Progenitor cell of endocrine pancreas (in vitro differentiated cells): ENCODE measurements around the gene KRTAP10-12. TPM values are rescaled to one million over a fixed set of nuclear protein-coding genes. Genes with fewer than 3 reads are reported as not detected.

ENCODE experiments used
- DNase-seq: peaks from one replicate; pipeline ENCODE4 v3.0.0; 2021; ENCODE audit warnings: low spot score; ENCODE audit not compliant: unreplicated experiment
- H3K27ac Mint-ChIP-seq: 2 replicates; pipeline ENCODE4 v1.8.0; 2021; ENCODE audit warnings: mild to moderate bottlenecking, moderate library complexity, mixed read lengths
- H3K27me3 Mint-ChIP-seq: 2 replicates; pipeline ENCODE4 v1.8.0; 2021; ENCODE audit warnings: mixed read lengths
- H3K36me3 Mint-ChIP-seq: 2 replicates; pipeline ENCODE4 v1.8.0; 2022; ENCODE audit warnings: mixed read lengths; ENCODE audit not compliant: insufficient read depth
- H3K4me1 Mint-ChIP-seq: 2 replicates; pipeline ENCODE4 v1.8.0; 2021; ENCODE audit warnings: low read depth, mixed read lengths
- H3K4me3 Mint-ChIP-seq: 2 replicates; pipeline ENCODE4 v1.8.0; 2021; ENCODE audit warnings: low read depth, mild to moderate bottlenecking, moderate library complexity, mixed read lengths
- H3K9me3 Mint-ChIP-seq: 2 replicates; pipeline ENCODE4 v1.8.0; 2021; ENCODE audit warnings: low read depth, mixed read lengths
- CTCF ChIP-seq: fragments of 200-600 bp; sonication (generic); IDR thresholded peaks from one replicate; pipeline ENCODE4 v1.5.0; 2021; ENCODE audit warnings: antibody characterized with exemption, mild to moderate bottlenecking; ENCODE audit not compliant: unreplicated experiment
- total RNA-seq: library from RNA; stranded (reverse); gene quantifications from 2 replicates; pipeline ENCODE4 v1.2.1, GENCODE V29; 2021

Gene KRTAP10-12
- total RNA-seq, 1 donor from 2014 or later: not detected

- no peak for TF ChIP-seq CTCF
- Mint-ChIP-seq H3K4me1 (peaks cover 6% of the 10 kb centered on the region), H3K9me3 (no peaks in the 10 kb centered on the region), H3K27ac (no peak overlapping the region), H3K27me3 (peaks cover 59% of the 10 kb centered on the region), H3K4me3 (no peak overlapping the region), H3K36me3 (no peaks in the 10 kb centered on the region)
- DNase-seq: no peak
Observed at GRCh38 chr21:44718093-44718492, 21.1 kb downstream of the KRTAP10-12 start.

- no peaks in the 10 kb centered on the region for H3K9me3 Mint-ChIP-seq
- no peak overlapping the region for H3K4me3 Mint-ChIP-seq
- H3K27me3 Mint-ChIP-seq: peaks cover 57% of the 10 kb centered on the region
- DNase-seq: no peak
- H3K4me1 Mint-ChIP-seq: peaks cover 7% of the 10 kb centered on the region
- no peak for TF ChIP-seq CTCF
- H3K27ac Mint-ChIP-seq: no peak overlapping the region
- no peaks in the 10 kb centered on the region for H3K36me3 Mint-ChIP-seq
Observed at GRCh38 chr21:44718571-44718970, 21.6 kb downstream of the KRTAP10-12 start.

- Mint-ChIP-seq H3K4me3 (no peak overlapping the region), H3K27me3 (peaks cover 49% of the 10 kb centered on the region), H3K9me3 (no peaks in the 10 kb centered on the region), H3K27ac (no peak overlapping the region), H3K4me1 (peaks cover 7% of the 10 kb centered on the region), H3K36me3 (no peaks in the 10 kb centered on the region)
- no peak for TF ChIP-seq CTCF
- no peak for DNase-seq
Observed at GRCh38 chr21:44720170-44720569, 23.2 kb downstream of the KRTAP10-12 start.

- peak overlapping the region; percentile 5 for H3K27ac Mint-ChIP-seq
- H3K4me3 Mint-ChIP-seq: peak overlapping the region; percentile 40
- DNase-seq: no peak
- H3K9me3 Mint-ChIP-seq: no peaks in the 10 kb centered on the region
- H3K4me1 Mint-ChIP-seq: peaks cover 7% of the 10 kb centered on the region
- no peak for TF ChIP-seq CTCF
- H3K36me3 Mint-ChIP-seq: no peaks in the 10 kb centered on the region
- H3K27me3 Mint-ChIP-seq: peaks cover 53% of the 10 kb centered on the region
Observed at GRCh38 chr21:44722731-44723130, 25.8 kb downstream of the KRTAP10-12 start.

- peaks cover 49% of the 10 kb centered on the region for H3K27me3 Mint-ChIP-seq
- peak overlapping the region; percentile 5 for H3K27ac Mint-ChIP-seq
Observed at GRCh38 chr21:44723177-44724131, 26.5 kb downstream of the KRTAP10-12 start.

More at GRCh38 chr21:44723177-44724131, 26.5 kb downstream of the KRTAP10-12 start:
- Mint-ChIP-seq H3K4me1 (peaks cover 7% of the 10 kb centered on the region), H3K4me3 (peak overlapping the region; percentile 40), H3K36me3 (no peaks in the 10 kb centered on the region), H3K9me3 (no peaks in the 10 kb centered on the region)
- DNase-seq: no peak
- TF ChIP-seq CTCF: no peak
